B cell (primary cell): Measurements from ENCODE around the gene CTDNEP1. TPM values are rescaled to one million over a fixed set of nuclear protein-coding genes. Genes with fewer than 3 reads are reported as not detected.

Experiments
- ATAC-seq: fragments of 200-7000 bp; cut with Tn5 transposase; one replicate; pipeline ENCODE4 v1.10.0; 2021; ENCODE audit warnings: low read depth, mild to moderate bottlenecking, moderate number of reproducible peaks, moderate library complexity
- CTCF ChIA-PET: fragments of 350-600 bp; sonication (Branson Sonifier 250); formaldehyde crosslinking; loops from one replicate; lab custom pipeline; 2021; ENCODE audit warnings: antibody characterized with exemption, inconsistent platforms; lab: Charles Lee
- POLR2A ChIA-PET: fragments of 350-600 bp; sonication (Branson Sonifier 250); formaldehyde crosslinking; loops from one replicate; lab custom pipeline; 2021; ENCODE audit warnings: antibody characterized with exemption; lab: Charles Lee
- DNase-seq: peaks from one replicate; pipeline ENCODE4 v3.0.0; 2013
- H2AFZ ChIP-seq: 2 replicates; pipeline ENCODE4 v1.6.1; 2012; ENCODE audit warnings: mild to moderate bottlenecking, low read depth, low read length; ENCODE audit not compliant: insufficient read depth, poor library complexity, severe bottlenecking
- H3K27ac ChIP-seq, 2 donors: 1 replicate in 1 of 2; 2 replicates in 1 of 2; pipeline ENCODE4 v1.5.1; 2012 to 2013; ENCODE audit warnings: low read length in 2 of 2, mild to moderate bottlenecking in 2 of 2, moderate library complexity in 1 of 2
- H3K27me3 ChIP-seq, 4 experiments: fragments of 200-600 bp in 1 of 4; sonication (generic) in 1 of 4; replicated peaks in 1 of 4; 1 replicate in 2 of 4; 2 replicates in 2 of 4; pipeline versions ENCODE4 v1.6.1 to v1.7.0; 2013 to 2016; ENCODE audit warnings: low read length in 3 of 4, mild to moderate bottlenecking in 2 of 4, mixed read lengths in 1 of 4, moderate library complexity in 1 of 4; ENCODE audit not compliant: insufficient read depth in 4 of 4, control insufficient read depth in 3 of 4; ENCODE audit errors: control extremely low read depth in 1 of 4
- H3K36me3 ChIP-seq, 2 experiments: replicated peaks in 1 of 2; 1 replicate in 1 of 2; 2 replicates in 1 of 2; pipeline versions ENCODE4 v1.6.1 to v1.7.1; 2013; ENCODE audit warnings: low read length in 1 of 2; ENCODE audit not compliant: insufficient read depth in 2 of 2, control insufficient read depth in 1 of 2; ENCODE audit errors: control extremely low read depth in 1 of 2, extremely low read depth in 1 of 2
- H3K4me1 ChIP-seq, 2 donors: fragments of 200-600 bp in 1 of 2; sonication (generic) in 1 of 2; 1 replicate in 1 of 2; 2 replicates in 1 of 2; pipeline versions ENCODE4 v1.5.1 to v1.6.1; 2013 to 2017; ENCODE audit warnings: low read length in 2 of 2; ENCODE audit not compliant: control insufficient read depth in 2 of 2, insufficient read depth in 2 of 2
- H3K4me2 ChIP-seq: replicated peaks from 2 replicates; pipeline ENCODE3; 2012; ENCODE audit warnings: mild to moderate bottlenecking, low read depth, low read length; ENCODE audit not compliant: poor library complexity, severe bottlenecking
- H3K4me3 ChIP-seq, 5 experiments: fragments of 200-600 bp in 1 of 5; sonication (generic) in 1 of 5; 1 replicate in 3 of 5; 2 replicates in 2 of 5; pipeline versions ENCODE4 v1.5.1 to v1.7.0; 2011 to 2016; ENCODE audit warnings: low read length in 4 of 5, mild to moderate bottlenecking in 4 of 5, low read depth in 2 of 5, control low read depth in 1 of 5, moderate library complexity in 1 of 5; ENCODE audit not compliant: insufficient read depth in 1 of 5; ENCODE audit errors: control extremely low read depth in 1 of 5, extremely low read depth in 1 of 5
- H3K79me2 ChIP-seq: fragments of 200-600 bp; sonication (generic); one replicate; pipeline ENCODE4 v1.6.0; 2016; ENCODE audit warnings: low read length; ENCODE audit not compliant: control insufficient read depth, insufficient read depth
- H3K9ac ChIP-seq: fragments of 200-600 bp; sonication (generic); 2 replicates; pipeline ENCODE4 v1.6.1; 2017; ENCODE audit warnings: mild to moderate bottlenecking, low read length, moderate library complexity
- H3K9me3 ChIP-seq, 3 donors: one replicate each; pipeline versions ENCODE4 v1.6.1 to v1.7.1; 2013; ENCODE audit warnings: low read length in 2 of 3; ENCODE audit not compliant: control insufficient read depth in 2 of 3, insufficient read depth in 1 of 3; ENCODE audit errors: control extremely low read depth in 1 of 3
- H4K20me1 ChIP-seq: 2 replicates; pipeline ENCODE4 v1.6.0; 2012; ENCODE audit warnings: mild to moderate bottlenecking, low read length; ENCODE audit not compliant: insufficient read depth, control insufficient read depth, poor library complexity, severe bottlenecking
- H3K27ac Mint-ChIP-seq: one replicate; pipeline ENCODE4 v1.8.0; 2021; ENCODE audit warnings: mixed read lengths
- H3K27me3 Mint-ChIP-seq: one replicate; pipeline ENCODE4 v1.8.0; 2021; ENCODE audit warnings: mixed read lengths
- H3K4me1 Mint-ChIP-seq: one replicate; pipeline ENCODE4 v1.8.0; 2021; ENCODE audit warnings: mixed read lengths
- H3K4me3 Mint-ChIP-seq: one replicate; pipeline ENCODE4 v1.8.0; 2021; ENCODE audit warnings: mixed read lengths
- H3K9me3 Mint-ChIP-seq: one replicate; pipeline ENCODE4 v1.8.0; 2022; ENCODE audit warnings: mixed read lengths; ENCODE audit not compliant: insufficient read depth
- CTCF ChIP-seq: fragments of 200-600 bp; IDR thresholded peaks from one replicate; pipeline ENCODE4 v1.8.0; 2022; ENCODE audit warnings: antibody characterized with exemption, mild to moderate bottlenecking
- EZH2 ChIP-seq: IDR thresholded peaks from 2 replicates; pipeline ENCODE4 v1.6.1; 2012; ENCODE audit warnings: borderline replicate concordance, low read depth, mild to moderate bottlenecking, moderate library complexity, low read length; ENCODE audit not compliant: insufficient read depth, poor library complexity, severe bottlenecking
- WGBS: methylation state at CpG from one replicate; pipeline ENCODE4 v1.1.5; 2013; ENCODE audit warnings: missing lambda C conversion rate; ENCODE audit not compliant: insufficient coverage; 5-methylcytosine and 5-hydroxymethylcytosine counted together
- intact Hi-C: fragments of 100-400 bp; cut with micrococcal nuclease; formaldehyde crosslinking; loops from one replicate; pipeline ENCODE4 v1.10.0; 2022
- polyA plus RNA-seq: library from polyadenylated mRNA; depleted of rRNA; stranded (reverse); fragments of >200 nt; gene quantifications from 2 replicates; pipeline ENCODE4 v1.2.3, GENCODE V29; 2012
- total RNA-seq, 2 donors: library from RNA; stranded (reverse); fragments of 120-200 nt in 1 of 2; gene quantifications; 1 replicate in 1 of 2; 2 replicates in 1 of 2; pipeline versions ENCODE4 v1.2.3 to v1.2.4, GENCODE V29; 2013 to 2022

Gene CTDNEP1
- total and polyA plus RNA-seq, 2 donors (not counting 1 experiment from before 2014, with no cell fraction given), result 125 to 162 TPM

GRCh38 chr17:7285679-7286078 lies 34.1 kb upstream of the CTDNEP1 start:
- H3K27me3 ChIP-seq, result peaks cover 0 to 59% (median 14%) of the 10 kb centered on the region in 4 experiments
- intact Hi-C loops, result no loop called here
- Mint-ChIP-seq H3K4me3 (no peak overlapping the region), H3K27ac (no peak overlapping the region), H3K4me1 (peaks cover 14% of the 10 kb centered on the region), H3K27me3 (peaks cover 44% of the 10 kb centered on the region), H3K9me3 (no peaks in the 10 kb centered on the region)
- DNase-seq (no peak), ATAC-seq (no peak)
- no peaks in the 10 kb centered on the region for H3K79me2 ChIP-seq
- H3K4me2 ChIP-seq, result no peak overlapping the region
- H3K36me3 ChIP-seq, result no peaks in the 10 kb centered on the region
- no peak overlapping the region for H3K4me3 ChIP-seq
- H3K9me3 ChIP-seq, result peaks cover 0 to 18% (median 0%) of the 10 kb centered on the region in 3 donors
- ChIA-PET POLR2A (interaction anchor here (0.6 kb wide), 1 partner anchor 64 kb away, joined by 10 read pairs; no protein-coding TSS in a partner anchor), CTCF (interaction anchor here (1.3 to 10.9 kb wide), 3 partner anchors 12 to 108 kb away, joined by 3 to 115 read pairs (median 4); no protein-coding TSS in a partner anchor)
- H3K9ac ChIP-seq, result no peak overlapping the region
- peaks cover 19 to 23% of the 10 kb centered on the region in 2 donors for H3K4me1 ChIP-seq
- no peak overlapping the region for H2AFZ ChIP-seq
- H4K20me1 ChIP-seq, result no peaks in the 10 kb centered on the region
- TF ChIP-seq CTCF (no peak), EZH2 (no peak)
- WGBS, result 93% methylated on average over 11 of the region's 12 CpGs
- H3K27ac ChIP-seq, result no peak overlapping the region

- Histone ChIP-seq H3K9me3 (peaks cover 0 to 18% (median 0%) of the 10 kb centered on the region in 3 donors), H2AFZ (no peak overlapping the region), H4K20me1 (no peaks in the 10 kb centered on the region), H3K4me2 (no peak overlapping the region), H3K79me2 (no peaks in the 10 kb centered on the region), H3K9ac (no peak overlapping the region), H3K4me3 (no peak overlapping the region), H3K27ac (no peak overlapping the region), H3K27me3 (peaks cover 0 to 57% (median 14%) of the 10 kb centered on the region in 4 experiments), H3K36me3 (no peaks in the 10 kb centered on the region), H3K4me1 (peaks cover 20 to 31% of the 10 kb centered on the region in 2 donors)
- TF ChIP-seq CTCF, result no peak
- no peak for TF ChIP-seq EZH2
- CTCF ChIA-PET, result interaction anchor here (1.3 to 10.9 kb wide), 4 partner anchors 13 to 228 kb away, joined by 3 to 115 read pairs (median 4); no protein-coding TSS in a partner anchor
- H3K4me3 Mint-ChIP-seq, result no peak overlapping the region
- no peak for DNase-seq
- POLR2A ChIA-PET, result no interaction called here
- no peak overlapping the region for H3K27ac Mint-ChIP-seq
- peaks cover 20% of the 10 kb centered on the region for H3K4me1 Mint-ChIP-seq
- intact Hi-C loops, result no loop called here
- no peaks in the 10 kb centered on the region for H3K9me3 Mint-ChIP-seq
- ATAC-seq, result no peak
- peaks cover 39% of the 10 kb centered on the region for H3K27me3 Mint-ChIP-seq
- WGBS, result 93% methylated on average over 16 of the region's 16 CpGs
Measured at GRCh38 chr17:7284911-7285310, 33.4 kb upstream of the CTDNEP1 start.
